ENCODE measurements around the gene ZNF248. TPM values are rescaled to one million over a fixed set of nuclear protein-coding genes. Genes with fewer than 3 reads are reported as not detected.

The ZNF248 gene
- total RNA-seq, 4 donors from 2014 or later, result 5.4 to 23.5 (median 13.1) TPM

- no peak for DNase-seq (ENCODE audit: low spot score in 2 of 2)
- WGBS, result 100% methylated on average over 1 of the region's 1 CpG
- TF ChIP-seq EP300 (IDR thresholded peaks at IDR 0.05), result no peak
- TF ChIP-seq CTCF (IDR thresholded peaks at IDR 0.05), result no peak
- no peak for TF ChIP-seq POLR2AphosphoS5 (IDR thresholded peaks at IDR 0.05)
- no peak for TF ChIP-seq POLR2A (IDR thresholded peaks at IDR 0.05)
- no peaks in the 10 kb centered on the region for H3K4me1 ChIP-seq
- peaks cover 27% of the 10 kb centered on the region for H3K9me3 ChIP-seq
- peaks cover 54% of the 10 kb centered on the region for H3K36me3 ChIP-seq
- no peaks in the 10 kb centered on the region for H3K27me3 ChIP-seq
- H3K4me3 ChIP-seq, result no peak overlapping the region
- H3K27ac ChIP-seq, result no peak overlapping the region
Measured at GRCh38 chr10:37826806-37827205, 30.6 kb downstream of the ZNF248 start.

- Histone ChIP-seq H3K27ac (no peak overlapping the region), H3K9me3 (peaks cover 56% of the 10 kb centered on the region), H3K36me3 (peaks cover 8% of the 10 kb centered on the region), H3K27me3 (no peaks in the 10 kb centered on the region), H3K4me1 (no peaks in the 10 kb centered on the region), H3K4me3 (no peak overlapping the region)
- 99% methylated on average over 3 of the region's 3 CpGs for WGBS
- no peak for DNase-seq (ENCODE audit: low spot score in 2 of 2)
- TF ChIP-seq POLR2A (IDR thresholded peaks at IDR 0.05), result no peak
- TF ChIP-seq POLR2AphosphoS5 (IDR thresholded peaks at IDR 0.05), result no peak
Measured at GRCh38 chr10:37821237-37821636, 36.2 kb downstream of the ZNF248 start.

DNA sequence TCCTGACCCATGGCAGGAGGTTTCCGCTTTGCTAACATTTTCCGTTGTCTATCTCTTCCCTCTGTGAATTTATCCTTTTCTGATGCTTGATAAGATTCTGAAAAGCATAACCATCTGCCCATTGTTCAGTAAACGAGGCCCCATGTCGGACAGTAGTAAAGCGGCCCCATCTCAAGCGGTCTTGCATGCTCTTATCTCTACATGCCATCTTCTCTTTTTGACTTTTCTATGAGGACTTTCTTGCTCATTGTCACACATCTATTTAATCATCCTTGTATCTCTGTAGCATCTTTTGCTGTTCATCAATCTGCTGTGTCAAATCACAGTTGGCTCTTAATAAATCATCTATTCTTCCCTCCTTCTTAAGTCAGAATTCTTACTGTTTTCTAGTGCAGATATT lies 37.6 kb downstream of the ZNF248 start:
- Histone ChIP-seq H3K36me3 (no peaks in the 10 kb centered on the region), H3K27me3 (no peaks in the 10 kb centered on the region), H3K4me1 (no peaks in the 10 kb centered on the region), H3K9me3 (peaks cover 55% of the 10 kb centered on the region), H3K27ac (no peak overlapping the region), H3K4me3 (no peak overlapping the region)
- DNase-seq (ENCODE audit: low spot score in 2 of 2), result no peak
- TF ChIP-seq POLR2AphosphoS5 (IDR thresholded peaks at IDR 0.05) (no peak), EP300 (IDR thresholded peaks at IDR 0.05) (no peak), CTCF (IDR thresholded peaks at IDR 0.05) (no peak), POLR2A (IDR thresholded peaks at IDR 0.05) (no peak)
- WGBS, result 93% methylated on average over 6 of the region's 6 CpGs

DNA sequence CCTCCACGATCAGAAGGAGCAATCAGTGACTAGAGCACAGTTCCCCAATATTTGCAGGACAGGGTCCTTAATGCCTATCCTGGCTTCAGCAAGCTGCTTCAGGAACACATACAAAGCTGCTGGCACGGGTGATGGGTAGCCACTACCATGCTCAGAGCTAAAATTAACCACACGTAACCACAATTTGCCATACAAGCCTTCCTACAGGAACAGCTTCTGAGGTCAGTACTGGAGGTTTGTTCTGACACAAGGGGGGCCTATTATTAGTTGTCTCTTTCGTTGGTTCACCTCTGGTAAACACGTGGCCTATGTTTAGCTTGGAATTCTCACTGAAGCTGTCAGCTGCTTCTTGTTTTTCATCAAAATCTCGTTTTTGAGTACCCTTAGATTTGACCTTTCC lies 41.1 kb downstream of the ZNF248 start:
- Histone ChIP-seq H3K9me3 (peaks cover 58% of the 10 kb centered on the region), H3K27ac (no peak overlapping the region), H3K4me3 (no peak overlapping the region), H3K27me3 (no peaks in the 10 kb centered on the region), H3K4me1 (no peaks in the 10 kb centered on the region), H3K36me3 (no peaks in the 10 kb centered on the region)
- TF ChIP-seq POLR2AphosphoS5 (IDR thresholded peaks at IDR 0.05), result no peak
- TF ChIP-seq CTCF (IDR thresholded peaks at IDR 0.05), result no peak
- DNase-seq (ENCODE audit: low spot score in 2 of 2), result no peak
- WGBS, result 79% methylated on average over 6 of the region's 6 CpGs

DNA sequence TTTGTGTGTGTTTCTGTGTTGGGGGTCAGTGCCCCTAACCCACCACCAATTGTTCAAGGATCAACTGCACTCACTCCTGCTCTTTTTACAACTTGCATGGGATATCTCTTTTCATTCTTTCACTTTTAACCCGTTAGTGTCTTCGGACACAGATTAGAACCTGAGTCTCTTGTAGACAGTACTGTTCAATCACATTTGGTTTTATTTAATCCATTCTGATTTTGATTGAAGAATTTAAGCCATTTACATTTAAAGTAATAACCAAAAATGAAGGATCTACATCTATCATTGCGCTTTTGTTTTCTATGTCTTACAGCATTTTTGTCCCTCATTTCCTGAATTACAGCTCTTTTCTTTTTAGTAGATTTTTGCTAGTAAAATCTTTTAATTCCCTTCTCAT lies 43.6 kb downstream of the ZNF248 start:
- H3K4me3 ChIP-seq, result no peak overlapping the region
- no peak for DNase-seq (ENCODE audit: low spot score in 2 of 2)
- H3K27ac ChIP-seq, result no peak overlapping the region
- WGBS, result 95% methylated on average over 3 of the region's 3 CpGs
- TF ChIP-seq POLR2A (IDR thresholded peaks at IDR 0.05), result no peak
- no peak for TF ChIP-seq CTCF (IDR thresholded peaks at IDR 0.05)
- TF ChIP-seq POLR2AphosphoS5 (IDR thresholded peaks at IDR 0.05), result no peak
- no peaks in the 10 kb centered on the region for H3K4me1 ChIP-seq
- H3K27me3 ChIP-seq, result no peaks in the 10 kb centered on the region
- H3K36me3 ChIP-seq, result no peaks in the 10 kb centered on the region
- peaks cover 50% of the 10 kb centered on the region for H3K9me3 ChIP-seq

- peaks cover 35% of the 10 kb centered on the region for H3K9me3 ChIP-seq
- H3K27ac ChIP-seq, result no peak overlapping the region
- no peak overlapping the region for H3K4me3 ChIP-seq
- DNase-seq (ENCODE audit: low spot score in 2 of 2), result no peak
- H3K27me3 ChIP-seq, result no peaks in the 10 kb centered on the region
- no peaks in the 10 kb centered on the region for H3K36me3 ChIP-seq
- 44% methylated on average over 1 of the region's 1 CpG for WGBS
- no peaks in the 10 kb centered on the region for H3K4me1 ChIP-seq
- TF ChIP-seq POLR2AphosphoS5 (IDR thresholded peaks at IDR 0.05), result no peak
- TF ChIP-seq EP300 (IDR thresholded peaks at IDR 0.05), result no peak
- no peak for TF ChIP-seq CTCF (IDR thresholded peaks at IDR 0.05)
- no peak for TF ChIP-seq POLR2A (IDR thresholded peaks at IDR 0.05)
Measured at GRCh38 chr10:37812290-37812689, 45.1 kb downstream of the ZNF248 start.

Data from suprapubic skin (tissue), 4 donors.